RWPE1 (cell line): Measurements from ENCODE around the gene OSBP2.

Experiments
- CTCF ChIA-PET: fragments of 350-600 bp; sonication (Branson Sonifier 250); formaldehyde crosslinking; extraction: SDS; loops from one replicate; lab custom pipeline; 2021; lab: Yijun Ruan, JAX
- POLR2A ChIA-PET: fragments of 400-600 bp; formaldehyde crosslinking; extraction: SDS; loops from one replicate; lab custom pipeline; 2020; ENCODE audit warnings: antibody characterized with exemption; ENCODE audit not compliant: low non-redundant PET; lab: Yijun Ruan, JAX
- DNase-seq: peaks from one replicate; pipeline ENCODE4 v3.0.0; 2012; ENCODE audit warnings: low spot score
- H3K27ac ChIP-seq: fragments of 450-650 bp; 2 replicates; pipeline ENCODE4 v1.5.1; 2017
- CTCF ChIP-seq: fragments of 450-650 bp; conservative IDR thresholded peaks from 2 replicates; pipeline ENCODE4 v1.5.1; 2017; ENCODE audit warnings: low read depth, mild to moderate bottlenecking

The OSBP2 gene

GRCh38 chr22:30877662-30878515 lies 183.2 kb downstream of the OSBP2 start:
- TF ChIP-seq CTCF, result no peak
- POLR2A ChIA-PET, result no interaction called here

GRCh38 chr22:30878516-30879414 lies 184.1 kb downstream of the OSBP2 start:
- TF ChIP-seq CTCF, result no peak
- CTCF ChIA-PET, result no interaction called here
- POLR2A ChIA-PET, result no interaction called here
- no peak for DNase-seq
- H3K27ac ChIP-seq, result no peak overlapping the region

More at GRCh38 chr22:30877662-30878515, 183.2 kb downstream of the OSBP2 start:
- no peak for DNase-seq
- no peak overlapping the region for H3K27ac ChIP-seq
- CTCF ChIA-PET, result no interaction called here

- no peak for TF ChIP-seq CTCF
- CTCF ChIA-PET, result no interaction called here
- no peak for DNase-seq
- H3K27ac ChIP-seq, result no peak overlapping the region
- POLR2A ChIA-PET, result no interaction called here
Observed at GRCh38 chr22:30879415-30879797, 184.7 kb downstream of the OSBP2 start.

- POLR2A ChIA-PET, result no interaction called here
- TF ChIP-seq CTCF, result no peak
- no peak for DNase-seq
- CTCF ChIA-PET, result no interaction called here
- no peak overlapping the region for H3K27ac ChIP-seq
Observed at GRCh38 chr22:30880181-30880601, 185.5 kb downstream of the OSBP2 start.

GRCh38 chr22:30880847-30881246 lies 186.2 kb downstream of the OSBP2 start:
- TF ChIP-seq CTCF, result no peak
- POLR2A ChIA-PET, result no interaction called here
- CTCF ChIA-PET, result no interaction called here
- DNase-seq, result no peak
- no peak overlapping the region for H3K27ac ChIP-seq

- H3K27ac ChIP-seq, result peak overlapping the region; percentile 23; the same call in 1 of the 2 replicates
- no peak for DNase-seq
- ChIA-PET CTCF (no interaction called here), POLR2A (no interaction called here)
- no peak for TF ChIP-seq CTCF
Observed at GRCh38 chr22:30881361-30882183, 186.9 kb downstream of the OSBP2 start.
